ENCODE measurements around the gene CHST11.

The CHST11 gene

DNA sequence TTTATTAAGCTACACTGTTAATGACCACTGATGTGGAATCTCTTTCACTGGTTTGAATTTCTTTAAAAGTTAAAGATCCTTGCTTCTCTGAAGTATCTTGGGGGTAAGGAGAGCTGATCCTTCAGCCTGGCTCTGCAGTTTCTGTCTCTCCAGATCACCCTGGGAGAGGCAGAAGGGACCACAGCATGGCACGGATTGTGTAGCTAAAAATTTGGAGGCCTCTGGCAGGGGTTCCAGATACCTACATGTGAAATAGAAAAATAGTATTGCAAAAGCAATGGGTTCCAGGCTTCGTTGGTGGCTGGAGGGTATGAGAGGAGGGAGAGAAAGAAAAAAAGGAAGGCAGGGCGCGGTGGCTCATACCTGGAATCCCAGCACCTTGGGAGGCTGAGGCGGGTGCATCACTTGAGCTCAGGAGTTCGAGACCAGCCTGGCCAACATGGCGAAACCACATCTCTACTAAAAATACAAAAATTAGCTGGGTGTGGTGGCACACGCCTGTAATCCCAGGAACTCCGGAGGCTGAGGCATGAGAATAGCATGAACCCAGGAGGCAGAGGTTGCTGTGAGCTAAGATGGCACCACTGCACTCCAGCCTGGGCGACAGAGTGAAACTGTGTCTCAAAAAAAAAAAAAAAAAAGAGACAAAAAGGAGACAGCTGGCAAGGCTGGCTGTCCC is 3.4 kb downstream of the CHST11 start:
- peak; percentile 53 for DNase-seq (ENCODE audit: low spot score)

DNA sequence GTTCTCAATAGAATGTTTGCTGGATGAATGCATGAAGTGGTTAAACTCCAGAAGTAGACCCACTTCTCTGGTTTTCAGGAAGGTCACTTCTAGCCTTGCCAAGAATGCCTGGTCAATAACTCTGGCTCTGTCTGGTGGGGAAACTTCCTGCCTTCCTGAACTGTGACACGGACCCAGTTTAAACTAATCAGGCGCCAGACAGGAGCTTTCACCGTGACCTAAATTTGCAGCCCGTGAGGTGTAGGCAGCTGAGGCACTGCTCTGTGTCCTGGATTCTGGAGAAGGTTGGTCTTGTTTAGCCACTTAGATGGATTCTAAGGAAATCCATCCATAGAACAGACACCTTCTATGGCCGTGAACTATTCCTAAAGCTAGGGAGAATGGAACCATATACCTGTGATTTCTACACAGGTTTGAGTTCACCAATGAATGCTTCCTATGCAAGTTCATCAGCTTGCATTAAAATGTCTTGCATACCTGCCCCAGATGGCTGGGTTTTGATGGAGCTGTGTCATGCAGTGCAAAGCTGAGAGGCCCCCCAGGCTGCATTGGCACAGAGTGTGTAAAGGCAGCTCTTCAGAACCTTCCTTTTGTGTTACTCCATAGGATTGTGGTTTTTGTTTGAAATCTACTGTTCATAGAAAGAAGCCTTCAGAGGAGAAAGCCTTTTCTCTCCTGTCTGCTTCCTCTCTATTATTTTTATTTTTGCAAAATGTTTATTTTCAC is 4.4 kb downstream of the CHST11 start:
- no peak for DNase-seq (ENCODE audit: low spot score)

DNA sequence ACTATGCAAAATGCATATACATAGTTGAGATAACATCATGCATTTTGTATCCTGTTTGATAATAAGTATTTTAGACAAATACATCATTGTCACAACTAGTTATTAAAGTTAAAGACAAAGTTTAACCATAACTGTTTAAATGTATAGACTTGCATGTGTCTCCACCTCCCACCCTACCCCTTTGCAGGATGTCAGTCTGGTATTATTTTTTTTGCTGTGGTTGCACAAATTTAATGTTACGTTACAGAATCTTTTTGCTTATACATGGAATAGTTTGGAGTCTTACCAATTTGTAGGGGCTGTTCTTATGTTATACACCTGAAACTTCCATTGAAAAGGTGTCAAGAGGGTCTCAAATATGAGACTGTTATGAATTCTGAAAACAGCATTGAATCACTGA is 5.6 kb downstream of the CHST11 start:
- DNase-seq (ENCODE audit: low spot score) = no peak

DNA sequence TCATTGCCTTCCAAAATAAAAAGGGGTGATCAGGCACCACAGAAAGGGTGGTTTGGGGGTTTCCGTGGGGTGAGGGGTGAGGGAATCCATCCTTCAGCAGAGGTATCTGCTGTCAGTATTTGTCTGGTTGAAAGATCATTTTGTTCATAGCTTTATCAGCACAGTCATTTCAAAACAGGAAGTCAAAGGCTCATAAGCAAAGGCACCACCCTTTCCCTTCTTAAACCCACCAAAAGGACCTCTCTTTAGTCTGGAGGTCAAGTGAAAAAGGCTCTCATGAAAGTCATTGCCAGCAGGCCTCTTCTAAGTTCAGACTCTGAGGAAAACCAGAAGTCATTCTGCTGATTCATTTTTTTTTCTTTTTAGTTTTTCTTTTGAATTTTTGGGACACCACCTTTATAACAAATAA is 6.2 kb downstream of the CHST11 start:
- DNase-seq (ENCODE audit: low spot score) = peak; percentile 78

DNA sequence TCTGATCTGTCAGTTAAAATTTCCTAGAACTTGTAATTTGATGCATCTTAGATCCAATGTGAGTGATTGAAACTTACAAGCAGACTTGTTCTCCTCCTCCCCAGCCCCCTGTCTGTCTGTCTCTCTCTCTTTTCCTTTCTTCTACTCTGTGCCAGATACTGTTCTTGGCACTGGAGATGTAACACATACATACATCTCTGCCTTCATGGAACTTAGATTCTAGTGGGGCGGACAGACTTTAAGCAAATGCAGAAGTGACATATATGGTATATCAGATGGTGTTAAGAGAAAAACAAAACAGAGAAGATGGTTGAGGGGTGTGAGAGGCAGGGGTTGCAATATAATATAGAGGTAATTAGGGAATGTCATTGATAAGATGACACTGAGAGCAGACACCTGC is 6.6 kb downstream of the CHST11 start:
- no peak for DNase-seq (ENCODE audit: low spot score)

DNA sequence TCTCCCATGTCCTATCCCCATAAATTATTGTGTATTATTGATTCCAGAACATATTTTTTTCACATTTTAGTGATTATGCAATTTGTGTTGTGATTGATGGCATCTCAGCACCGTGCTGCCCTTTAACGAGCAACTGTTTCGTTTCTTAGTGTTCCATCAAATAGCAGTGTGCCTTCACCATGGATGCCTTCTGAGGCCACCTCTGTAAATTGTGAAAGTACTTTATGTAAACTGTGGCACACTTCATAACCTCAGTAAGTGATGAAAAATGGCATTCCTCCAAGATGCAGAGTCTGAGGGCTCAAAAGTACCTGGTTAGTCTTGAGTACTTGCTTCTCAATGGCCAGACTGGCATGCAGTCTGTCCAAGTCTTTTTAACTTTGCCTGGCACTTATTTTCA is 8.2 kb downstream of the CHST11 start:
- no peak for DNase-seq (ENCODE audit: low spot score)

DNA sequence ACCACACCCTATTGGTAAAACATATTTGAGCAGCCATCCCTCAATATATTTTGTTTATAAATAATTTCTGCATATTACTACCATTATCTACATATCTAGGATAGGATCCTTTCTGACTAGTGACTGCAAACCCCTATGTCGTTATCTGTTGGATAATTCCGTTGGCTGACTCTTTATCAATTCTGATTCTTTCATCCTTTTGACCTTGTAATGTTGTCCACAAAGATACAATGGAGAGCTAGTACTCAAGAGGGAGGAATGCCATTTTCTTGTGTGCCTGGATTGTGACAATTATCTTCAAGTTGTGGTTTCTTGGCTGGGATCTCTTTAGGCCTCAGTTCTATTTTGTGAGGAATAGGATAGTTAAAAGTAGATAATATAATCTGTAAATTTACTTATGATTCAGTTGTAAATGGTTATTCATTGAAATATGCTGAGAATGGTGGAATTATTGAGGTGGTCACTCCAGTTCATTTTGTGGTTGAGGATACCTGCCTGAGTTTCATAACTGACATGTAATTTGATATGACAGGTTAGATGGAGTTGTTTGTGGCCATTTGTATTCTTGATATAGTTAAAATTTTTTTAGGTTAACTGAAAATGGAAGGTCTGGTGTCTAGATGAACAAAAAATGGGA is 10.1 kb downstream of the CHST11 start:
- DNase-seq (ENCODE audit: low spot score) = no peak

DNA sequence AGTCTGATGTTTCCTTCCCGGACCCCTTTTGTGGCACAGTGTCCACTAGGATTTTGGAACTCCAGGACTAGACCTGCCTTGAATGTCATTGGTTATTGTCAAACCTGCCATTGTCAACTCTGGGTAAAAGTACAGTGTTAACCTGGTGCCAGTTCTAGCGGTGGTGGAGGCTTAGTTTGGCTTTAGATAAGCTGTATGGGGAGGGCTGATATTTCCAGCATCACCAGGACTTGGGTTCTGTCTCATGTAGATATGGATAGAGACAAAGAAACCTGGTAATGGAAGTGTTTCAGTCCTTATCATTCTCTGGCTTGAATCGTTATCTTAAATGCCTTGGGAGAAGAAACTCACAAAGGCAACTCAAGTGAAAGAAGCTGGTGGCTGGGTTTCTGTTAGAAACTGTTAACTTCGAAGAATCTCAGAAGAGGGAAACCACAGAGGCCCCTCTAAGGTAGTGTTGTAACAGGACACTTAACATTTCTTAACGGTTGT is 10.6 kb downstream of the CHST11 start:
- peak; percentile 47 for DNase-seq (ENCODE audit: low spot score)

DNA sequence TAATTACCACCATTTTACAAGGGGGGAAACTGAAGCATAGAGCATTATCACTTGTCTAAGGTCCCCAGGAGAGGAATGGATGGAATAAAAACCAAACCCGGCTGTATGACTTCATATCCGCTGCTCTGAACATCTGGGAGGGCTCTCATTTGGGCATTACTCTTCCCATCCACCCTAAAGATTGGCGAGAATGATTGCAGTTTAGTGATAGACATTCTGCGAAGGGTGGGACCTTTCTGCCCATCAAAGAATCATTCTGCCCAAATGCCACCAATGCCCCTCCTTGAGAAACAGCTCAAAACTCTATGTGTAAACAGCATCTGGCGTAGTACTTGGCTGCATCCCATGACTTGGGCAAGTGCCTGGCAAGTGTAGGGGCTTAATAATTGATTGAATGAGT is 11.6 kb downstream of the CHST11 start:
- no peak for DNase-seq (ENCODE audit: low spot score)

DNA sequence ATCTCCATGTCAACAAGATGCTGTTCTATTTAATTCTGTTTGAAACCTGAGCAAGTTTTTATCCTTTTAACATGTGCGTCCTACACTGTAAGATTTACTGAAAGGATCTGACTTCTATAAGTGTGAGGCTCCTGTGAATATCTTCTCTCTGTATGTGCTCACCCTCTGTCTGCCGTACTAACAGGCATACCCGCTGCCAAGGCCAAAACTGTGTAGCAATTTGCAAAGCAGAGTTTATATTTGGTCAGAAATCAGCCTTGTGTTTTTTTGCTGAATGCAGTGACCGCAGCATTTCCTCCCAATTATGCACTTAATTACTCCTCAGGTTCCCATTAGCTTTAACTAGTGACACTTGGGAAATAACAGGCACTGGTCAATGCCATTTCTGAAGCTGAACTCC is 12.3 kb downstream of the CHST11 start:
- DNase-seq (ENCODE audit: low spot score) = no peak

DNA sequence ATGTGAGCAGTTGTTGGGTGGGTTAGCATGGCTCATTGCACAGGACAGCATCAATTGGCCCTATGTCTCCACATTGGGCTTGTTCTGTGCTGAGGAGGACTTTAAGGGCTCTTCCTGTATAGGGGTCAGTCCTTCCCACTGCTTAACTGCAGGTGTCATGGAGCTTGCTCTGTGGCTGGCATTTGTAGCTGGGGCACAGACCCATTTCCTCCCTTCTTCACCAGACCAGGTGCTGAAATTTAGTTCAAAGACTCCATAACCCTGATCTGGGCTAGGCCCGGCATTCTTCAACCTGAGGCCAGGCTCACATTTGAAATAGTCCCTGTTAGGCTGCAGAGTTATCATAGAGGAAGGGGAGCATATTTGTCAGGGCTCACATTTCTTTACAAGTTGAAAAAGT is 12.8 kb downstream of the CHST11 start:
- no peak for DNase-seq (ENCODE audit: low spot score)

DNA sequence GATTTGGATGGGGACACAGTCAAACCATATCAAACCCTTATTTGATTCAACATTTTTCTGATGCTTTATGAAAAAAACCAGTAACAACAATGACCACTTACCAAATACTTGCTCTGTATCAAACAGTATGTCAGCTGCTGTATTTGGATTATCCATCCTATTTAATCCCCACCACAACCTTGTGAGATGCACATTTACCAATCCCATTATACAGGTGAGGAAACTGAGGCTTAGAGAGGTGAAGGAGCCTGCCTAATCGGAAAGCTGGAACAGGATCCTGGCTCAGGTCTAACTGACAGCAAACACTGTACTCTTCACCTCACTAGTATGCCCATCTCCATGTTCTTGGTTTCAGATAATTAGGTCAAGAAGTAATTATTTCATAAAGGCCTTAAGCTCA is 13.8 kb downstream of the CHST11 start:
- DNase-seq (ENCODE audit: low spot score) = no peak

DNA sequence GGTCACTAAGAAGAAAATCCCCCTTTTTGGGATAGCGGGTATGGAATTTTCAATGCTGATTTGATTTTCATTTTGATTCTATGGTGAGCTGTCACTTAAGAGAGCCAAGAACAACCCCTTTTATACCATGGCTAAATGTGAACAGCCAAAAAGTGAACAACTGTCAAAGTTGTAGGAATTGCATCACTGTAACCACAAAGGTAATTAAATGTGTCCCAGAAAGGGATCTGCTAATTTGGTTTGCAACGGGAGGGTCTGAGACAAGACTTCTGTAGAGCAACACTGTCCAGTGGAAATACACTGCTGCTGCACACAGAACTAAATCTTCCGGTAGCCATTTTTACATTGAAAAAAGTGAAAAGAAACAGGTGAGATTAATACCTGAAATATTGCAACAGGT is 14.6 kb downstream of the CHST11 start:
- DNase-seq (ENCODE audit: low spot score) = no peak

DNA sequence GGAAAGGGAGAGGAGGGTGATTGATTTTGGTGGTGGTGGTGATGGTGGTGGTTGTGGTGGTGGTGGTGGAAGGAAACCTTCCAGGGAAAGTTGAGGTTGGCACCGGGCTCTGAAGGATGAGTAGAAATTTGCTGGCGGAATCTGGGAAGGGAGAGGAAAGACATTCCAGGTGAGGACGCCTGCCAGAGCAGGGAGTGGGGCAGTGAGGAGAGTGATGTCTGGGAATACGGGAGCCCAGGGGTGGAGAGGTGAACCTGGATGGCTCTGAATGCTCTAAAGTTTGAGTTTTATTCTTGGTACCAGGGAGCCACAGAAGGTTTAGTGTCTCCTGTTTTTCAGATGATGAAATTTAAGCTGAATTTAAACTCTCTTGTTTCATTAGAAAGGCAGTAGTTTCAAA is 16.0 kb downstream of the CHST11 start:
- DNase-seq (ENCODE audit: low spot score) = no peak

DNA sequence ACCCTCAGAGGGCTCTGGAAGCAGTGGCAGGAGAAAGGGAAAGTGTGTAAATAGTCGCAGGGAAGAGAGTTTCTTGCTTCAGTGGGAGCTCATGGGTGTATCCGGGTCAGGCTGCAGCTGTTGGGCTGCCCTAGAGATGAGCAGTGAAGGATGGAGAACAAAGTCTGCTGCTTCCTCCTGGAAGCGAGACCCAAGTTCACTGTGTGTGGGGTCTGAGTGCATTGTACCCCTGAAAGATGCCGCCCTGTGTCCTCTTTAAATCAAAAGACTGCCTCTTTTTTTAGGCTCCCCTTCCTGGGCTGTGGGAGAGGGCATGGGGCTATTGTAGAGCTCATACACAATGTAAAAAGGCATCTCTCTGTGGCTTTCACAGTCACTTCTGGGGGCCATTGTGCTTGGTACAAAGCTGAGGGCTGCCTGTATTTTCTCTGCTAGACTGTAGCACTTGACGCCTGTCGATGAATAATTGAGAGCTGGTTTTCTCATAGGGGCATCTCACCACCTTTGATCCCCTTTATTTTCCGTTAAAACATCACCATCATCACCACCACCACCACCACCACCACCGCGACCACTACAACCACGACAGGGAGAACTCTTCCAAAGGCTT is 16.7 kb downstream of the CHST11 start:
- DNase-seq (ENCODE audit: low spot score) = peak; percentile 25

DNA sequence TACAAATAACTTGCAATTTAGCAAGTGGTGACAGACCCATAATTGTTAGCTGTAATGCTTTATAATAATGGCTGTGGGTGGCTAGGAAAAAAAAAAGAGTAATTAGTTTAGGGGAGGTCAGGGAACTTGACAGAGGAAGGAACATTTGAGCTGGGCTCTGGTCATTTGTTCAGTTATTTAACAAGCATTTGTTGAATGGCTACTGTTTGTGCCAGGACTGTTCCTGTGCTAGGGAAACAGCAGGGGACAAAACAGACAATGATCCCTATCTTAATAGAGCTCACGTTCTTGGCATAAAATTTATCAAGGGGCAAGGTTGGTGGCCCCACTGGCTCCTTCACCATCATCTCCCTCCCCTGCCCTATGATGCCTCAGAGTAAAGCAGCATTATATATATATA is 18.5 kb downstream of the CHST11 start:
- DNase-seq (ENCODE audit: low spot score) = no peak

DNA sequence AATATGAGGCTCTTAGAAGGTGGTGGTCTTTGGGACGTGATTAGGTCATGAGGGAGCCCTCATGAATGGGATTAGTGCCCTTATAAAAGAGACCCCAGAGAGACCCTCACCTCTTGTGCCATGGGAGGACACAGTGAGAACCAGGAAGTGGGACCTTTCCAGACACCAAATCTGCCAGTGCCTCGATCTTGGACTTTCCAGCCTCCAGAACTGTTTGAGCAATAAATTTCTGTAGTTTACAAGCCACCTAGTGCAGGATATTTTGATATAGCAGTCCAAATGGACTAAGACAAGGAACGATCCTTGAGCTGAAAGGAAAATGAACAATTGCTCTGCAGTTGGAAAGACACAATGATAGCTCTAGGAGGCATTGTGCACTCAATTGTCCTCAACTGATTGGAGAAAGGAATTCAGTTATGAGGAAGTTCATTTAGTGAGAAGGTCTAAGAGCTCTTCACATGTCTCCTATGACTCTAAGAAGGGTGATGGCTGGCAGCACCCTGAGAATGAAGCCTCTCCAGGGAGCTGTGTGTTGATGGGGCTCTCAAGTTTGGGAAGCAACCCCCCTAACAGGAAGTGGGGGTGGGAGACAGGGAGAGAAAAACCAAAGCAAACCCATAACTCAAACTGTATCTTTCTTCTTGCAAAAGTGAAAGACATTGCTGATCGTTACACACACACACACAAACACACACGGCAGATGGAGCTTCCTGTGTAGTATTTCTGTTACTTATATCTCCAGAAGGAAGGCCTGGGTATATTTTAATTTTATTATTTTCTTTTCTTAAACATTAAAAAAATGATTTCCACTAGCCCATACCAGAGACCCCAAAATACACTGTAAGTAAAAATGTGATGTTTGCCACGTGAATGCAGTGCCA is 21.0 kb downstream of the CHST11 start:
- no peak for DNase-seq (ENCODE audit: low spot score)

DNA sequence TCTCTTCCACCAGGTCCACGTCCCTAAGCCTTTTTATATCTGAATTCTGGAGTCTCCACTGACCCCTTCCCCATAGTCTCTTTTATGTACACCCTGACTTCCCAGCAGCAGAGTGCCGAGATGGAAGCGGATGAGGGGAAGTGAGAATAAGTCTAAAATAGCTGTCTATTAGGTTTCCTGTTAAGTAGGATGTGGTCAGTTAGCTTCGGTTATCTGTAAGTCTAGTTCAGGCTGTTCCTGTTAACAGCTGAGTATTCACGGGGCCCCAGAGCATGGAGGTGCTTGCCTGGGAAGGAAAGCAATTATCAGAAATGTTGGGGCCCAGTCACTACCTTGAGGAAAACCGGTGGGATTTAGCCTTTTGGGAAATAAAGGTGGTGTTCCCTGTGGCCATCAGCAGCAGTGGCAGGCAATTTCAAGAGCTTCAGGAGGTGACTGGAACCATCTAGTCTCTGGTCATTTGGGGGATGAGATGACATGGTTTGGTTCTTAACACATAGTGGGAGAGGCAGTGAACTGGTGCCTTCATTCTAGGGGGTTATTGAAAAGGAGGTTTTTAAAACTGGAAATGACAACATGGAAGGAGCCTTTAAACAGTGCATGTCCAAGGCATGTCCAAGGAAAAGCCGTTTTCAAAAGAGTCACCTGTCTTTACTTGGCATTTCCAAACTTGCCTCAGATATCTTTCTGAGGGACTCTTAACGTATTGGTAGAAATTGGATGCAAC is 21.8 kb downstream of the CHST11 start:
- DNase-seq (ENCODE audit: low spot score) = peak; percentile 67

DNA sequence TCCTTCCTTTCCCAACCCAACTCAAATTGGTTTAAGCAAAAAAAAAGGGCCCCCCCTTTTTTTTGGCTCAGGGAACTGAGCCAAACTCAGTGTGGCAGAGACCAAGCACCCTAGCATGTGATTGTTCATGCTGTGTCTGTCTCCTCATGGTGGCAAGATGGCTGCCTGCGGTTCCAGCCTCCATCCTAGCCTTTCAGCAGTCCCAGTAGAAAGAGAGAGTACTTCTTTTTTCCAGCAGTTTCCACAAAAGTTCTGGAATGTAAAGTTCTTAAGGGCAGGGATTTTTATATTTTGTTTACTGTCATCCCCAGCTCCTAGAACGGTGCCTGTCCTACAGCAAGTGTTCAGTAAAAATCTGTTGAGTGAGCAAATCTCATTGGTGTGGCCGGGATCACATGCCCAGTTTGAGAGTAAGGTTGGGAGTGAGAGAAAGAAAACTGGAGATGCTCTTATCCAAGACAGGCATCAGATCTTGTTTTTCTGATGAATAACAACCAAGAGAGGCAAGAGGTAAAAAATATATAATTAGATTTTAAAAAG is 22.4 kb downstream of the CHST11 start:
- no peak for DNase-seq (ENCODE audit: low spot score)

DNA sequence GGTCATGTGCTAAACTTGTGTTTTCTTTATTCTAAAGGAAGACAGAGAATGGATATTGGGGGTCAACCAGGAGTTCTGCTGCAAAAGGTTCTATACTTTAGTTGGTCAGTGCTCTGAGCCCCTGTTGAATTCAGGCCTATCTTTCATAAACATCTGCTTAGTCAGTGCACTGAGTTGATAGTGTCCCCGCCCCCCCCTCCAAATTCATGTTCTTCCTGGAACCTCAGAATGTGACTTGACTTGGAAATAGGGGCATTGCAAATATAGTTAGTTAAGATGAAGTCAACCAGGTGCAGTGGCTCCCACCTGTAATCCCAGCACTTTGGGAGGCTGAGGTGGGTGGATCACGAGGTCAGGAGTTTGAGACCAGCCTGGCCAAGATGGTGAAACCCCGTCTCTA is 23.3 kb downstream of the CHST11 start:
- DNase-seq (ENCODE audit: low spot score) = no peak

Measured in CD4-positive, alpha-beta T cell treated with Interleukin-15 for 4 hours (primary cell).